Measurements from ENCODE around the gene FKBP1A.

DNA sequence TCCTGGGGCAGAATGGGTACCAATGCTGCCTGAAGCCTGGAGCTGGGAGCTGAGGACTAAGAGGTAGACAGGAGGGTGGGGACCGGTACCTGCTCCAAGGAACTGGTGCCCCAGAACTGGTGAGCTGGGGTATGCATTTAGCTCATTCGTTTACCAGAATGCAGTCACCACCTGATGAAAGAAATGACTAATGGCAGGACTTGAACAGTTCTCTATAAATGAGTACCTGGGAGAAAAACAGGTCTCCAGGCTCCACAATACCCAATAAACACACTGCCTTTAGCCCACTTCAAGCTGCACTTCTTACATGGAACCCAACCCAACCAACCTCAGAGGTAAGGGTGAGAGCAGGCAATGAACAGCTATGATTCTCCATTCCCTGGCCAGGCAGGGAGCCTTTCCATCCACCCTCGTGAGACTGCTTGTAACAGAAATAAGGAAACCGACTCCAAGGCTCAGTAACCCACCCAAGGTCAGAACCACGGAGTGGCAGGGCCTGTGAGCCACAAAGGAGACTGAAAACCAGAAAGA lies 15.4 kb downstream of the FKBP1A start:
- no peak for TF ChIP-seq POLR2A (IDR thresholded peaks at IDR 0.05)
- TF ChIP-seq, protein P1, sequence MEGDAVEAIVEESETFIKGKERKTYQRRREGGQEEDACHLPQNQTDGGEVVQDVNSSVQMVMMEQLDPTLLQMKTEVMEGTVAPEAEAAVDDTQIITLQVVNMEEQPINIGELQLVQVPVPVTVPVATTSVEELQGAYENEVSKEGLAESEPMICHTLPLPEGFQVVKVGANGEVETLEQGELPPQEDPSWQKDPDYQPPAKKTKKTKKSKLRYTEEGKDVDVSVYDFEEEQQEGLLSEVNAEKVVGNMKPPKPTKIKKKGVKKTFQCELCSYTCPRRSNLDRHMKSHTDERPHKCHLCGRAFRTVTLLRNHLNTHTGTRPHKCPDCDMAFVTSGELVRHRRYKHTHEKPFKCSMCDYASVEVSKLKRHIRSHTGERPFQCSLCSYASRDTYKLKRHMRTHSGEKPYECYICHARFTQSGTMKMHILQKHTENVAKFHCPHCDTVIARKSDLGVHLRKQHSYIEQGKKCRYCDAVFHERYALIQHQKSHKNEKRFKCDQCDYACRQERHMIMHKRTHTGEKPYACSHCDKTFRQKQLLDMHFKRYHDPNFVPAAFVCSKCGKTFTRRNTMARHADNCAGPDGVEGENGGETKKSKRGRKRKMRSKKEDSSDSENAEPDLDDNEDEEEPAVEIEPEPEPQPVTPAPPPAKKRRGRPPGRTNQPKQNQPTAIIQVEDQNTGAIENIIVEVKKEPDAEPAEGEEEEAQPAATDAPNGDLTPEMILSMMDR (IDR thresholded peaks at IDR 0.05), result no peak
- no peak for TF ChIP-seq POLR2AphosphoS5 (IDR thresholded peaks at IDR 0.05)
